ENCODE measurements around the gene TBRG4. TPM values are rescaled to one million over a fixed set of nuclear protein-coding genes. Genes with fewer than 3 reads are reported as not detected.

Gene TBRG4
- total RNA-seq, 1 donor from 2014 or later, result 79.0 TPM

GRCh38 chr7:45145881-45146280, 34.4 kb upstream of the TBRG4 start:
- DNase-seq (ENCODE audit: low read depth, low spot score), result no peak

DNA sequence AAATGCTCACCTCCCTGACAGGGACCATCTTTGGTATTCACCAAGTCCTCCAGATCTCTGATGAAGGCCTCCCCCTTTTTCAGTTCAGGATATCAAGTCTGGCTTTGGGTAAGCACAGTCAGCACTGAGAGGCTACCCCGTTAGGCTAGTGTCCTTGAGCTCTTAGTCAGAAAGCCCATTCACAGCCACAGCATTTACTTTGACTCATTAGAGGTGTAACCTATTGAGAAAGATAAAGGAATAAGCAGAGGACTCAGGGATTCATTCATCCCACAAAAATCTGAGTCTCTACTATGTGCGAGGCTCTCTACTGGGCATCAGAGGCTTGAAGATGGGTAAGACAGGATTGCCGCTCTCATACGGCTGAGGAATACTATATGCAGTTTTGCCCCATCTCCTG, 32.1 kb upstream of the TBRG4 start:
- no peak for DNase-seq (ENCODE audit: low read depth, low spot score)

GRCh38 chr7:45140827-45141226, 29.3 kb upstream of the TBRG4 start:
- DNase-seq (ENCODE audit: low read depth, low spot score), result no peak

- no peak for DNase-seq (ENCODE audit: low read depth, low spot score)
Measured at GRCh38 chr7:45138433-45139267, 27.2 kb upstream of the TBRG4 start.

DNA sequence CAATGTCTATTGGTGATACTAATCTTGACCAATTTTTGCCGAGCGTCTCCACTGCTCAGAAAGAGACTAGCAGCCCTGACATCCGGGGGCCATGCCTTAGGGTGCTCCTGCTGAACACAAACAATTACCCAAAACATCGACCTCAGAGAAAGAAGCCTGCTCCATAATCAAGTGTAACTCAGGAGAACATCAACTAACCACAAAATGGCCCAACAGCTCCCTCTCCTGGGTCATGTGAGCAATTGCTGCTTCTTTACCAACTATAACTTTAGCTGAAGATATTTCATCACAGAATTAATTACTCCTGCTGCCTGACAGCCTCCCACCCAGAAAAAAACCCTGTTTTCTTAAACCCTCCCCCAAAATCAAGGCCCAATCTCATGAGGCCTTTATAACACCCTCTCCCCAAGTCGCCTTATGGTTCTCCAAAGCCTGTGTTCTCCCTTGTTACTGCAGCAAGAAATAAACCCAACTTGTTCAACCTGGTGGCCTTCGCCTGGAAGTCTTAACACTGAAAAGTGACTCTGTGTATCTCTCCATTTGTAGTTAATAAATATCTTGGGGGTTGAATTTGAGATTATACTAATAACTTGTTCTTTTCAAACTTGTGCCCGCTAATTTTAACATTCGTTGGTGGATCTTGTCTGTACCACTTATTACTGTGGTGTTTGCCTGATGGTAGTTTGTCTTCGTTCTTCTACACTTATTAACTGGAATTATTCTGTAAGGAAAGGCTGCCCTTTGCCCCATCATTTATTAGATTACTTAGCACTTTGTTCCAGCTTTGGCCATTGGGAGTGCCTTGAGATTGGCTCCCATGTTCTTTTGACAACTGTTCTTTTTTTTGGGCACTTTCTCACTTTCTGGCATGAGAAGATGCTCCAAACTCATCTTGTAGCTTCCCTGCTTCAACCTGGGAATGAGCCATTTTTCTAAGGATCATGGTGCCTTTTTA, 24.9 kb upstream of the TBRG4 start:
- peak; percentile 36 for DNase-seq (ENCODE audit: low read depth, low spot score)

DNA sequence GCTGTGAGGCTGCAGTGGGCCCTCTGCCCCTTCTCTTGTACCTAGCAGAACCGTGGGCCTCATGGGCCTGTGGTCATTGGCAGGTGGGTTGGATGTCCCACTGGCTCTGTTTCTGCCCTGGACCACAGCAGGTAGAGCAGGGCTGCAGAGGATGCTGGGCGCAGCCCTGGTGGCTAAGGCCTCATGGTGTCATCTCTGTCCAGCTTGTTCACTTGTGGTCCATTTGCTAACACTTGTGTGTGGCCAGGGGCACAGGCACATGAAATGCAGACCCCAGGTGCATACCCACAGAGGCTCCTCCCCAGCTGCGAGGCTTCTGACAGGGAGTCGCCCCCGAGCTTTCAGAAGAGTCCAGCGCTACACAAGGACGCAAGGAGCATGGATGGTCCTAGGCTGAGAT, 22.4 kb upstream of the TBRG4 start:
- DNase-seq (ENCODE audit: low read depth, low spot score), result no peak

DNA sequence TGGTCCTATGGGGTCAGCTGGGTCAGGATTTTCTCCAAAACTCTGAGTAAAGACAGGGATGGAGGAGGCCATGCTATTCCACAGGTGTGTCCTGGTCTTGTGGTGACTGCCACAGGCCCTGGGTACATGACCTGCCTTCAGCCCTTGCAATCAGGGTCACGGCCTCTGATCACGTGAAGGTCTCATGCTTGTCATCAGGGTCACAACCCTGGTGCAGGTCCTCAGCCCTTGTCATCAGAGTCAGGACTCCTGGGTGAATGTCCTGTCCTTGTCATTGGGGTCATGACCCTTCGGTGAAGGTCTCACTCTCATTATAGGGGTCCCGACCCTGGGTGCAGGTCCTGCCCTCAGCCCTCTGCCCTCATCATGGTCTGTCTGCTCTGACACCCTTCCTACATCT, 21.9 kb upstream of the TBRG4 start:
- no peak for DNase-seq (ENCODE audit: low read depth, low spot score)

DNA sequence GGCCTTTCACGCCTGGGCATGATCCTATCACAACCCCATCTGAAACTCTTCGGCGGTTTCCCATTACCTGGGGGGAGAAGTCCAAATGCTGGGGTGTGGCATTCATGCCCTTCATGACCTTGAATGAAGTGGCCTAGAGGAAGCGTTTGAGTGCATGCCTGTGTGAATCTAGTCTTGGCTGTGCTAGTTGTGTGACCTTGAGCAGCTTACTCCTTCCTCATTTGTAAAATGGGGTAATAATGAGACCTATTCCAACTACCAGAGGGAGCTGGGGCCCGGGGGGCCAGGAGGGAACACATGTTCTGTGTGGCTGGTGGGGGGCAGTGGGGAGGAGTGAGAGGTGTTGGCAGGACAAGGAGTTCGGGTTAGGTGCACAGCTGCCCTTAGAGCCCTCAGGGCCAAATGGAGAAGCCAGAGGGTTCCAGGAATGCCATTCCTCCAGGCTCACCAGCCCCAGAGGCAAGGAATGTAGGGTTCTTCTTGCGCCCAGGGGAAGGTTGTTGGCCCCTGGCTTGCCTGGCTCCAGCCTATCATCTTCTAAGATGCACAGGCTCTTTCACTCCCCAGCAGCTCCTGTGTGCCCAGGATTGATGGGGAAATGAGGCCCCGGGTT, 21.3 kb upstream of the TBRG4 start:
- no peak for DNase-seq (ENCODE audit: low read depth, low spot score)

- no peak for DNase-seq (ENCODE audit: low read depth, low spot score)
Measured at GRCh38 chr7:45131891-45132290, 20.4 kb upstream of the TBRG4 start.

GRCh38 chr7:45130910-45131309, 19.4 kb upstream of the TBRG4 start:
- DNase-seq (ENCODE audit: low read depth, low spot score), result no peak

DNA sequence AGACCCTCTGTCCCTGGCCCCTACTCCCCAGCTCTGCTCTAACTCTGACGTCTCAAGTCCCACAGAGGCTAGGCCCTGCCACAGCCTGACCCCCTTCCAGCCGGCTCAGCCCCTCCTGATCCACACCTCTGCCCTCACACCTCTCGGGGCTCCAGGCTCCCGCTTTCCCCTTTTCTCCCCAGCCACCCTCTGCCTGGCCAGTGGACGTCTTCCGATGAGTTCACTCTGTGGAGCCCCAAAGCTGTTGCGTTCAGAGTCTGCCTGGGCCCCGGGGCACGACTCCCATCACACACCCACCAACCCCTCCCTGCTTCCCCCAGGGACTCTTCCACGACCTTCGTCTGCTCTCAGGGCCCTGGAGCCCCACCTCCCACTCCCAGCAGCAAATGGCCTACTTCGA, 18.4 kb upstream of the TBRG4 start:
- DNase-seq (ENCODE audit: low read depth, low spot score), result no peak

DNA sequence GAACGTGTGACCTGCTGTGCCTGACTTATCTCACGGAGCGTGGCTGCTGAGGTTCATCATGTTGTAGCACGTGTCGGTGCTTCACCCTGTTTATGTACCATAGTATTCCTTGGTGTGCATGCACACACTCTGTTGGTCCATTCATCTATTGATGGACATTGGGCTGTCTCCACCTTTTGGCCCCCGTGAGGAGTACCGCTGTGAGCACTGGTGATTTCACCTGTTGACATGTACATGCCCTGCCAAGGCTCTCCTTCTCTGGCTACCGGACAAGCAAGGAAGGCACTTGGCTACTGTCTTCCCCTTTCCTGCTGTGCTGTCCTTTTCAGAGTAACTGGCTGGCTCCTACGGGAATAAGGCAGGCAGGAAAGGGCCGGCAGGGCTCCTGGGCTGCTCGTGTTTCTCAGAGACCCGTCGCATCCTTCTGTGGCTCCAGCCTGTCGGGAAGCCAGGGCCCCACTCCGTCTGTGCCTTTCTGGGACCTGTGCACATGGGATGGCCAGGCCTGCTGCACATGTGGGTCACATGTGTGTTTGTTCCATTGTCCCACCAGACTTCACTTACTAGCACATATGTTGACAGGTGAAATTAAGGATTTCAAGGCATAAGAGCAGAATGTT, 17.8 kb upstream of the TBRG4 start:
- no peak for DNase-seq (ENCODE audit: low read depth, low spot score)

- no peak for DNase-seq (ENCODE audit: low read depth, low spot score)
Measured at GRCh38 chr7:45126920-45127319, 15.4 kb upstream of the TBRG4 start.

DNA sequence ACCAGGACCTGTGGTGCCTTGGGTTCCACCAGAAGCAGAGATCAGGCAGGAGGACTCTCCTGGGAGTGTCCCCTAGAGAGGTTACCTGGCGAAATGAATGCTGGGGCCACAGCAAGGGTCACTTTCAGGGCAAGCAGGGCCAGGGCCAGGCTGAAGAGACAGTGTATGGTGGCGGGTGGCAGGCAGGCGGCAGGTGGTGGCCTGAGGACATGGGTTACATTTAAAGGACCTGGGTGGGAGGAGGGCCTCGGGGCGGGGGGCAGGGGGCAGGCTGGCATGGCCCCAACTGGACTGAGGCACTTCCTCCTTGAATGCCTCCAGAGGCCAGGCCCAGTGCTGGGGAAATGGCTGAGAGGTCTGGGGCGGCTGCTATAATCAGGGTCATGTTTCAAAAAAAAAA, 14.7 kb upstream of the TBRG4 start:
- DNase-seq (ENCODE audit: low read depth, low spot score), result no peak

GRCh38 chr7:45125193-45125904, 13.9 kb upstream of the TBRG4 start:
- no peak for DNase-seq (ENCODE audit: low read depth, low spot score)

- DNase-seq (ENCODE audit: low read depth, low spot score), result no peak
Measured at GRCh38 chr7:45123913-45124710, 12.6 kb upstream of the TBRG4 start.

GRCh38 chr7:45122975-45123860, 11.7 kb upstream of the TBRG4 start:
- DNase-seq (ENCODE audit: low read depth, low spot score), result no peak

GRCh38 chr7:45119550-45119949, 8.1 kb upstream of the TBRG4 start:
- no peak for DNase-seq (ENCODE audit: low read depth, low spot score)

GRCh38 chr7:45118889-45119331, 7.4 kb upstream of the TBRG4 start:
- DNase-seq (ENCODE audit: low read depth, low spot score), result no peak

All from pulmonary artery endothelial cell (primary cell).